NCI-H2196 treated with DMSO at 0.1 percent for 48 hours (cell line): Measurements from ENCODE around the gene XPO5.

ENCODE experiments used
- DNase-seq: peaks from one replicate; lab custom pipeline; 2025; ENCODE audit not compliant: unreplicated experiment; lab: John Stamatoyannopoulos, UW

Gene XPO5

DNA sequence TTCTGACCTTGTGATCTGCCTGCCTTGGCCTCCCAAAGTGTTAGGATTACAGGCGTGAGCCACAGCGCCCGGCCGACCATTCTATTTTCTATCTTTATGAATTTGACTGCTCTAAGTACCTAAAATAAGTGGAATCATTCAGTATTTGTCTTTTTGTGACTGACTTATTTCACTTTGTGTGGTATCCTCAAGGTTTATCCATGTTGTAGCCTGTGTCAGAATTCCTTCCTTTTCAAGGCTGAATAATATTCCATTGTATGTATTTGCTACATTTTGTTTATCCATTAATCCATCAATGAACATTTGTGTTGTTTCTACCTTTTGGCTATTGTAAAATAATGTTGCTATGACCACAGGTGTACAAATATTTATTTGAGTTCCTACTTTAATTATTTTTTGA is 103.3 kb downstream of the XPO5 start:
- DNase-seq, result no peak
